B cell (primary cell): ENCODE results near the gene RNF213. TPM values are rescaled to one million over a fixed set of nuclear protein-coding genes. Genes with fewer than 3 reads are reported as not detected.

Experiments
- ATAC-seq: fragments of 200-7000 bp; cut with Tn5 transposase; one replicate; pipeline ENCODE4 v1.10.0; 2021; ENCODE audit warnings: low read depth, mild to moderate bottlenecking, moderate number of reproducible peaks, moderate library complexity
- CTCF ChIA-PET: fragments of 350-600 bp; sonication (Branson Sonifier 250); formaldehyde crosslinking; loops from one replicate; lab custom pipeline; 2021; ENCODE audit warnings: antibody characterized with exemption, inconsistent platforms; lab: Charles Lee
- POLR2A ChIA-PET: fragments of 350-600 bp; sonication (Branson Sonifier 250); formaldehyde crosslinking; loops from one replicate; lab custom pipeline; 2021; ENCODE audit warnings: antibody characterized with exemption; lab: Charles Lee
- DNase-seq: peaks from one replicate; pipeline ENCODE4 v3.0.0; 2013
- H2AFZ ChIP-seq: 2 replicates; pipeline ENCODE4 v1.6.1; 2012; ENCODE audit warnings: mild to moderate bottlenecking, low read depth, low read length; ENCODE audit not compliant: insufficient read depth, poor library complexity, severe bottlenecking
- H3K27ac ChIP-seq, 2 donors: 1 replicate in 1 of 2; 2 replicates in 1 of 2; pipeline ENCODE4 v1.5.1; 2012 to 2013; ENCODE audit warnings: low read length in 2 of 2, mild to moderate bottlenecking in 2 of 2, moderate library complexity in 1 of 2
- H3K27me3 ChIP-seq, 4 experiments: fragments of 200-600 bp in 1 of 4; sonication (generic) in 1 of 4; replicated peaks in 1 of 4; 1 replicate in 2 of 4; 2 replicates in 2 of 4; pipeline versions ENCODE4 v1.6.1 to v1.7.0; 2013 to 2016; ENCODE audit warnings: low read length in 3 of 4, mild to moderate bottlenecking in 2 of 4, mixed read lengths in 1 of 4, moderate library complexity in 1 of 4; ENCODE audit not compliant: insufficient read depth in 4 of 4, control insufficient read depth in 3 of 4; ENCODE audit errors: control extremely low read depth in 1 of 4
- H3K36me3 ChIP-seq, 2 experiments: replicated peaks in 1 of 2; 1 replicate in 1 of 2; 2 replicates in 1 of 2; pipeline versions ENCODE4 v1.6.1 to v1.7.1; 2013; ENCODE audit warnings: low read length in 1 of 2; ENCODE audit not compliant: insufficient read depth in 2 of 2, control insufficient read depth in 1 of 2; ENCODE audit errors: control extremely low read depth in 1 of 2, extremely low read depth in 1 of 2
- H3K4me1 ChIP-seq, 2 donors: fragments of 200-600 bp in 1 of 2; sonication (generic) in 1 of 2; 1 replicate in 1 of 2; 2 replicates in 1 of 2; pipeline versions ENCODE4 v1.5.1 to v1.6.1; 2013 to 2017; ENCODE audit warnings: low read length in 2 of 2; ENCODE audit not compliant: control insufficient read depth in 2 of 2, insufficient read depth in 2 of 2
- H3K4me2 ChIP-seq: replicated peaks from 2 replicates; pipeline ENCODE3; 2012; ENCODE audit warnings: mild to moderate bottlenecking, low read depth, low read length; ENCODE audit not compliant: poor library complexity, severe bottlenecking
- H3K4me3 ChIP-seq, 5 experiments: fragments of 200-600 bp in 1 of 5; sonication (generic) in 1 of 5; 1 replicate in 3 of 5; 2 replicates in 2 of 5; pipeline versions ENCODE4 v1.5.1 to v1.7.0; 2011 to 2016; ENCODE audit warnings: low read length in 4 of 5, mild to moderate bottlenecking in 4 of 5, low read depth in 2 of 5, control low read depth in 1 of 5, moderate library complexity in 1 of 5; ENCODE audit not compliant: insufficient read depth in 1 of 5; ENCODE audit errors: control extremely low read depth in 1 of 5, extremely low read depth in 1 of 5
- H3K79me2 ChIP-seq: fragments of 200-600 bp; sonication (generic); one replicate; pipeline ENCODE4 v1.6.0; 2016; ENCODE audit warnings: low read length; ENCODE audit not compliant: control insufficient read depth, insufficient read depth
- H3K9ac ChIP-seq: fragments of 200-600 bp; sonication (generic); 2 replicates; pipeline ENCODE4 v1.6.1; 2017; ENCODE audit warnings: mild to moderate bottlenecking, low read length, moderate library complexity
- H3K9me3 ChIP-seq, 3 donors: one replicate each; pipeline versions ENCODE4 v1.6.1 to v1.7.1; 2013; ENCODE audit warnings: low read length in 2 of 3; ENCODE audit not compliant: control insufficient read depth in 2 of 3, insufficient read depth in 1 of 3; ENCODE audit errors: control extremely low read depth in 1 of 3
- H4K20me1 ChIP-seq: 2 replicates; pipeline ENCODE4 v1.6.0; 2012; ENCODE audit warnings: mild to moderate bottlenecking, low read length; ENCODE audit not compliant: insufficient read depth, control insufficient read depth, poor library complexity, severe bottlenecking
- H3K27ac Mint-ChIP-seq: one replicate; pipeline ENCODE4 v1.8.0; 2021; ENCODE audit warnings: mixed read lengths
- H3K27me3 Mint-ChIP-seq: one replicate; pipeline ENCODE4 v1.8.0; 2021; ENCODE audit warnings: mixed read lengths
- H3K4me1 Mint-ChIP-seq: one replicate; pipeline ENCODE4 v1.8.0; 2021; ENCODE audit warnings: mixed read lengths
- H3K4me3 Mint-ChIP-seq: one replicate; pipeline ENCODE4 v1.8.0; 2021; ENCODE audit warnings: mixed read lengths
- H3K9me3 Mint-ChIP-seq: one replicate; pipeline ENCODE4 v1.8.0; 2022; ENCODE audit warnings: mixed read lengths; ENCODE audit not compliant: insufficient read depth
- EZH2 ChIP-seq: IDR thresholded peaks from 2 replicates; pipeline ENCODE4 v1.6.1; 2012; ENCODE audit warnings: borderline replicate concordance, low read depth, mild to moderate bottlenecking, moderate library complexity, low read length; ENCODE audit not compliant: insufficient read depth, poor library complexity, severe bottlenecking
- WGBS: methylation state at CpG from one replicate; pipeline ENCODE4 v1.1.5; 2013; ENCODE audit warnings: missing lambda C conversion rate; ENCODE audit not compliant: insufficient coverage; 5-methylcytosine and 5-hydroxymethylcytosine counted together
- intact Hi-C: fragments of 100-400 bp; cut with micrococcal nuclease; formaldehyde crosslinking; loops from one replicate; pipeline ENCODE4 v1.10.0; 2022
- polyA plus RNA-seq: library from polyadenylated mRNA; depleted of rRNA; stranded (reverse); fragments of >200 nt; gene quantifications from 2 replicates; pipeline ENCODE4 v1.2.3, GENCODE V29; 2012
- total RNA-seq, 2 donors: library from RNA; stranded (reverse); fragments of 120-200 nt in 1 of 2; gene quantifications; 1 replicate in 1 of 2; 2 replicates in 1 of 2; pipeline versions ENCODE4 v1.2.3 to v1.2.4, GENCODE V29; 2013 to 2022
- TF ChIP-seq, protein P1 (sequence below): fragments of 200-600 bp; IDR thresholded peaks from one replicate; pipeline ENCODE4 v1.8.0; 2022; ENCODE audit warnings: antibody characterized with exemption, mild to moderate bottlenecking

RNF213 gene
- total and polyA plus RNA-seq, 2 donors (not counting 1 experiment from before 2014, with no cell fraction given) = 121 to 287 TPM

DNA sequence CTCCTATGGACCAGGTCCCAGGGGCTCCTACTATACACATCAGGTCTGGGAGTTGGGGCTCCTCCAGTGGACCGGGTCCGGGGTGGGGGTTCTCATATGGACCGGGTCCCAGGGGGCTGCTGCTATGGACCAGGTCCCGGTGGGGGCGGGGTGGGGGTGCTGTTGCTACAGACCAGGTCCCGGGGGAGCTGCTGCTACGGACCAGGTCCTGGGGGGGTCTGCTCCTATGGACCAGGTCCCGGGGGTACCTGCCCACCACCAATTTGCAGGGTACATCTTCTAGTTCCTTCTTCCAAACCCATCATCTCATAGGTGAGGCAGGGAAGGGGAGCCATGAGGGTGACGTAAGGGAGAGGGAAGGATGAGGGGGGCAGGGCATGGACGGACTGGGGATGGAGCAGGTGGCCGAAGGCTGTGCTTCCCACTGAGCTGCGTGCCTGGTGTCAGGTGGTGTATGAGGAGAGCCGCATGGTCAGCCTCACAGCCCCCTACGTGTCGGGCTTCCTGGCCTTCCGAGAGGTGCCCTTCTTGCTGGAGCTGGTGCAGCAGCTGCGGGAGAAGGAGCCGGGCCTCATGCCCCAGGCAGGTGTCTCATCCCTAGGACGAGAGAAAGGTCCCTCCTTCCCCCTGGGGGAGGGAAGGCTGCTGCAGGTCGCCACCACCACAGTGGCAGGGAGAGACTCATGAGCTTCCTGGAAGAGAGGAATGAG lies 160.9 kb downstream of the RNF213 start:
- no peak overlapping the region for H2AFZ ChIP-seq
- no peak overlapping the region for H3K4me2 ChIP-seq
- H4K20me1 ChIP-seq = no peaks in the 10 kb centered on the region
- H3K9me3 Mint-ChIP-seq = no peaks in the 10 kb centered on the region
- ChIA-PET POLR2A (no interaction called here), CTCF (no interaction called here)
- peaks cover 0 to 15% of the 10 kb centered on the region in 2 experiments for H3K36me3 ChIP-seq
- H3K4me1 Mint-ChIP-seq = peaks cover 29% of the 10 kb centered on the region
- H3K4me3 Mint-ChIP-seq = no peak overlapping the region
- TF ChIP-seq, protein P1, sequence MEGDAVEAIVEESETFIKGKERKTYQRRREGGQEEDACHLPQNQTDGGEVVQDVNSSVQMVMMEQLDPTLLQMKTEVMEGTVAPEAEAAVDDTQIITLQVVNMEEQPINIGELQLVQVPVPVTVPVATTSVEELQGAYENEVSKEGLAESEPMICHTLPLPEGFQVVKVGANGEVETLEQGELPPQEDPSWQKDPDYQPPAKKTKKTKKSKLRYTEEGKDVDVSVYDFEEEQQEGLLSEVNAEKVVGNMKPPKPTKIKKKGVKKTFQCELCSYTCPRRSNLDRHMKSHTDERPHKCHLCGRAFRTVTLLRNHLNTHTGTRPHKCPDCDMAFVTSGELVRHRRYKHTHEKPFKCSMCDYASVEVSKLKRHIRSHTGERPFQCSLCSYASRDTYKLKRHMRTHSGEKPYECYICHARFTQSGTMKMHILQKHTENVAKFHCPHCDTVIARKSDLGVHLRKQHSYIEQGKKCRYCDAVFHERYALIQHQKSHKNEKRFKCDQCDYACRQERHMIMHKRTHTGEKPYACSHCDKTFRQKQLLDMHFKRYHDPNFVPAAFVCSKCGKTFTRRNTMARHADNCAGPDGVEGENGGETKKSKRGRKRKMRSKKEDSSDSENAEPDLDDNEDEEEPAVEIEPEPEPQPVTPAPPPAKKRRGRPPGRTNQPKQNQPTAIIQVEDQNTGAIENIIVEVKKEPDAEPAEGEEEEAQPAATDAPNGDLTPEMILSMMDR = no peak
- TF ChIP-seq EZH2 = no peak
- ATAC-seq = no peak
- intact Hi-C loops = no loop called here
- 95% methylated on average over 10 of the region's 20 CpGs for WGBS
- no peaks in the 10 kb centered on the region for H3K9me3 ChIP-seq
- H3K27me3 Mint-ChIP-seq = no peaks in the 10 kb centered on the region
- H3K27ac ChIP-seq = no peak overlapping the region
- peaks cover 32% of the 10 kb centered on the region in 2 donors for H3K4me1 ChIP-seq
- no peak for DNase-seq
- peaks cover 0 to 3% (median 0%) of the 10 kb centered on the region in 4 experiments for H3K27me3 ChIP-seq
- peaks cover 15% of the 10 kb centered on the region for H3K79me2 ChIP-seq
- no peak overlapping the region for H3K27ac Mint-ChIP-seq
- H3K4me3 ChIP-seq = no peak overlapping the region
- no peak overlapping the region for H3K9ac ChIP-seq

DNA sequence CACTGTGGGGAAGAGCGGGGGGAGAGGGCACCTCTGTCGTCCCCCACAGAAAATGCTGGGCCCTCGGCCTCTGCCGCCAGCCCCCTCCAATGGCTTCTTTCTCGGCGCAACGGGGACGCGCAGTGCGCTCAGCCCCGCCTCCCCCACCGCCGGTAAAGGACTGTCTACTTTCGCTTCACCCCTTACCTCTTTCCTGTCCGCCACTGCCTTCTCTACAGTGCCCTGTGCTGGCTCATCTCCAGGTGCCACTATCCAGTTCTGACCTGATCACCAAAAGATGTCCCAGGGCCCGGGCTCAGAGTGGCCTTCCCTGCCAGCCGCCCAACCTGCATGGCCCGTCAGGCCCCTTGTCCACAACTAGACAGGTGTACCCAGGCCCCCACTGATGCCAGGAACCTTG lies 161.6 kb downstream of the RNF213 start:
- Histone ChIP-seq H3K4me2 (no peak overlapping the region), H3K9ac (no peak overlapping the region), H3K4me1 (peaks cover 37 to 39% of the 10 kb centered on the region in 2 donors), H2AFZ (no peak overlapping the region), H3K36me3 (peaks cover 0 to 11% of the 10 kb centered on the region in 2 experiments), H4K20me1 (no peaks in the 10 kb centered on the region), H3K9me3 (no peaks in the 10 kb centered on the region), H3K27ac (no peak overlapping the region), H3K4me3 (no peak overlapping the region), H3K27me3 (peaks cover 0 to 3% (median 0%) of the 10 kb centered on the region in 4 experiments), H3K79me2 (peaks cover 8% of the 10 kb centered on the region)
- H3K9me3 Mint-ChIP-seq = no peaks in the 10 kb centered on the region
- ChIA-PET POLR2A (no interaction called here), CTCF (interaction anchor here (6.7 kb wide), 1 partner anchor 153 kb away, joined by 75 read pairs; no protein-coding TSS in a partner anchor)
- H3K4me3 Mint-ChIP-seq = no peak overlapping the region
- intact Hi-C loops = no loop called here
- WGBS = 94% methylated on average over 18 of the region's 18 CpGs
- DNase-seq (no peak), ATAC-seq (no peak)
- H3K27me3 Mint-ChIP-seq = no peaks in the 10 kb centered on the region
- no peak overlapping the region for H3K27ac Mint-ChIP-seq
- TF ChIP-seq, protein P1 = no peak
- TF ChIP-seq EZH2 = no peak
- peaks cover 32% of the 10 kb centered on the region for H3K4me1 Mint-ChIP-seq
